Measurements from ENCODE around the gene EZR.

DNA sequence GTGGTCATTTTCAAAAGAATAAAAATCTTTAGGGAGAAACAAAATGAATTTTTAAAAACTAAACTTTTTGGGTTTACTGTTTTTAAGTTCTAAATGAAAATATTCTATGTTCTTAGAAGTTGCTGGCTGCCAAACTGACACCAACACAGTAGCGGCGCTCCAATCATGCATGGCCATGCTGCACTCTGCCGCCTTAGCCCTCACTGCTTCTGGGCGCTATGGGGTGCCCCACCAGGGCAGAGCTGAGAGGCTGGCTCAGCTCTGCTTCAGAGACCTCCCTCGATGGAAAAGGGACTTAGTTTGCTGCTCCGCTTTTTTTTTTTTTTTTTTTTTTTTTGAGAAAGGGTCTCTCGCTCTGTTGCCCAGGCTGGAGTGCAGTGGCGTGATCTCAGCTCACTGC lies 20.9 kb downstream of the EZR start:
- TF ChIP-seq, protein P1, sequence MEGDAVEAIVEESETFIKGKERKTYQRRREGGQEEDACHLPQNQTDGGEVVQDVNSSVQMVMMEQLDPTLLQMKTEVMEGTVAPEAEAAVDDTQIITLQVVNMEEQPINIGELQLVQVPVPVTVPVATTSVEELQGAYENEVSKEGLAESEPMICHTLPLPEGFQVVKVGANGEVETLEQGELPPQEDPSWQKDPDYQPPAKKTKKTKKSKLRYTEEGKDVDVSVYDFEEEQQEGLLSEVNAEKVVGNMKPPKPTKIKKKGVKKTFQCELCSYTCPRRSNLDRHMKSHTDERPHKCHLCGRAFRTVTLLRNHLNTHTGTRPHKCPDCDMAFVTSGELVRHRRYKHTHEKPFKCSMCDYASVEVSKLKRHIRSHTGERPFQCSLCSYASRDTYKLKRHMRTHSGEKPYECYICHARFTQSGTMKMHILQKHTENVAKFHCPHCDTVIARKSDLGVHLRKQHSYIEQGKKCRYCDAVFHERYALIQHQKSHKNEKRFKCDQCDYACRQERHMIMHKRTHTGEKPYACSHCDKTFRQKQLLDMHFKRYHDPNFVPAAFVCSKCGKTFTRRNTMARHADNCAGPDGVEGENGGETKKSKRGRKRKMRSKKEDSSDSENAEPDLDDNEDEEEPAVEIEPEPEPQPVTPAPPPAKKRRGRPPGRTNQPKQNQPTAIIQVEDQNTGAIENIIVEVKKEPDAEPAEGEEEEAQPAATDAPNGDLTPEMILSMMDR (IDR thresholded peaks at IDR 0.05; ENCODE audit: borderline replicate concordance, extremely low read depth, low read length, poor library complexity, severe bottlenecking): no peak
- TF ChIP-seq EZH2 (IDR thresholded peaks at IDR 0.05; ENCODE audit: borderline replicate concordance, low read depth, low read length, severe bottlenecking): no peak
